Measurements from ENCODE around the gene TNS1. TPM values are rescaled to one million over a fixed set of nuclear protein-coding genes. Genes with fewer than 3 reads are reported as not detected.

The TNS1 gene
- total RNA-seq, 1 experiment from 2014 or later: 3.4 TPM

DNA sequence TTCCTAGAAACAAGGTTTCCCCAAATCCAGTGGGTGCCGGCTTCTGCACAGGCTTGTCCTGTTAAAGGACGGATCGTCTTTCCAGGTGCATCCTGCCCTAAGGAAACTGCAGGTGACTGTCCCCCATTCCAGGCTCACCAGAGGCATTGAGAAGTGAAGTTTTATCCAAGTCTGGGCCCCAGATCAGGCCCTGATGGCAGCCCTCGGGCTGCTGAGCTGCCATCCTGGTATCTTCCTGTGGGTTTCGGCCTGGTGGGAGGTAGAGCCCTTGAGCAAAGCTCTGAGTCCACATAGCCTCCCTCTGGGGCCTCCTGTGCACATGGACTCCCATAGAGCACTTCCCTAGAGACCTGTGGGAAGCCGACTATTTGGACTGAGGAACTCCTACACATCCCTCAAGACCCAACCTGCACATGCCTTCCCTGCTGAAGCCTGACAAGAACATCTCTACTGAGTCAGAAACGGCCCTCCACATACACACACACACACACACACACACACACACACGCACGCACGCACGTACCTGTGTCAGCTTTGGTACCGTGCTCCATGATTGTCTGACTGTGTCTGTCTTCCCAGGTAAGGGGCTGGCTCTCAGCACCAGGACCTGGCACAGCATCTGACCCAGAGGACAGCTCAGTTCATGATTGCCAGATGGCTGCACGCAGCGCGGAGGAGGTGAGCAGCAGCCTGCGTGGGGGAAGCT, 16.4 kb downstream of the TNS1 start:
- no peak overlapping the region for H3K9ac ChIP-seq (ENCODE audit: extremely low read depth, insufficient read length, low read length)
- H2BK20ac ChIP-seq (ENCODE audit: low read depth, low read length, poor library complexity, severe bottlenecking): no peak overlapping the region
- no peaks in the 10 kb centered on the region for H3K27me3 ChIP-seq (ENCODE audit: insufficient read depth, low read length)
- H3K56ac ChIP-seq (ENCODE audit: insufficient read length, low read depth, low read length): no peak overlapping the region
- no peak overlapping the region for H2BK15ac ChIP-seq (ENCODE audit: low read depth, low read length)
- peak overlapping the region in 1 of 3 experiments; percentile 20; a peak in 1 of 7 replicates for H3K27ac Mint-ChIP-seq
- WGBS (ENCODE audit: extremely low coverage, insufficient read length, low lambda C conversion rate): no CpG with 5 or more reads among the region's 16 CpGs
- no peak for DNase-seq
- no peak overlapping the region for H3K27ac ChIP-seq (ENCODE audit: insufficient read length, low read depth, low read length)
- no peaks in the 10 kb centered on the region for H3K9me3 ChIP-seq (ENCODE audit: control insufficient read depth, low read depth, low read length)
- H3K4me1 ChIP-seq (ENCODE audit: insufficient read depth, low read length): no peaks in the 10 kb centered on the region
- no peaks in the 10 kb centered on the region for H3K79me1 ChIP-seq (ENCODE audit: insufficient read depth, low read depth, low read length, poor library complexity, severe bottlenecking)
- no peak overlapping the region for H4K91ac ChIP-seq (ENCODE audit: insufficient read length, low read depth, low read length)
- no peaks in the 10 kb centered on the region for H3K79me2 ChIP-seq (ENCODE audit: insufficient read depth, low read length)
- no peak overlapping the region for H2AK5ac ChIP-seq (ENCODE audit: insufficient read length, low read length)
- no peak overlapping the region for H3K14ac ChIP-seq (ENCODE audit: insufficient read depth, low read length)
- H4K5ac ChIP-seq (ENCODE audit: insufficient read length, low read depth, low read length): no peak overlapping the region
- H4K8ac ChIP-seq (replicated peaks; ENCODE audit: insufficient read length, low read depth, low read length): no peak overlapping the region
- peaks cover 0 to 8% (median 0%) of the 10 kb centered on the region in 3 experiments; a peak in 4 of 7 replicates for H3K36me3 Mint-ChIP-seq (ENCODE audit: insufficient read depth in 1 of 3, low read depth in 3 of 3)
- H2AFZ ChIP-seq (ENCODE audit: low read length): no peak overlapping the region
- no peaks in the 10 kb centered on the region for H3K23me2 ChIP-seq (ENCODE audit: insufficient read length, low read depth, low read length, poor library complexity, severe bottlenecking)
- no peak overlapping the region for H2BK12ac ChIP-seq (ENCODE audit: insufficient read length, low read depth, low read length)
- no peak overlapping the region for H2BK120ac ChIP-seq (ENCODE audit: low read depth, low read length, poor library complexity, severe bottlenecking)
- H3K27me3 Mint-ChIP-seq (ENCODE audit: low read depth): no peaks in the 10 kb centered on the region; the same call in 1 of the 2 replicates
- no peaks in the 10 kb centered on the region for H4K20me1 ChIP-seq (ENCODE audit: control insufficient read depth, insufficient read depth, insufficient read length)
- H3K23ac ChIP-seq (ENCODE audit: insufficient read length, low read depth, low read length): no peak overlapping the region
- no peak overlapping the region for H3K4ac ChIP-seq (ENCODE audit: low read depth, low read length)
- H3K18ac ChIP-seq (ENCODE audit: insufficient read length, low read depth, low read length): no peak overlapping the region
- no peak overlapping the region for H3K4me2 ChIP-seq (ENCODE audit: insufficient read depth, insufficient read length, low read length)
- peaks cover 10 to 14% of the 10 kb centered on the region in 2 experiments for H3K4me1 Mint-ChIP-seq
- TF ChIP-seq, protein P1, sequence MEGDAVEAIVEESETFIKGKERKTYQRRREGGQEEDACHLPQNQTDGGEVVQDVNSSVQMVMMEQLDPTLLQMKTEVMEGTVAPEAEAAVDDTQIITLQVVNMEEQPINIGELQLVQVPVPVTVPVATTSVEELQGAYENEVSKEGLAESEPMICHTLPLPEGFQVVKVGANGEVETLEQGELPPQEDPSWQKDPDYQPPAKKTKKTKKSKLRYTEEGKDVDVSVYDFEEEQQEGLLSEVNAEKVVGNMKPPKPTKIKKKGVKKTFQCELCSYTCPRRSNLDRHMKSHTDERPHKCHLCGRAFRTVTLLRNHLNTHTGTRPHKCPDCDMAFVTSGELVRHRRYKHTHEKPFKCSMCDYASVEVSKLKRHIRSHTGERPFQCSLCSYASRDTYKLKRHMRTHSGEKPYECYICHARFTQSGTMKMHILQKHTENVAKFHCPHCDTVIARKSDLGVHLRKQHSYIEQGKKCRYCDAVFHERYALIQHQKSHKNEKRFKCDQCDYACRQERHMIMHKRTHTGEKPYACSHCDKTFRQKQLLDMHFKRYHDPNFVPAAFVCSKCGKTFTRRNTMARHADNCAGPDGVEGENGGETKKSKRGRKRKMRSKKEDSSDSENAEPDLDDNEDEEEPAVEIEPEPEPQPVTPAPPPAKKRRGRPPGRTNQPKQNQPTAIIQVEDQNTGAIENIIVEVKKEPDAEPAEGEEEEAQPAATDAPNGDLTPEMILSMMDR (conservative IDR thresholded peaks at IDR 0.05): no peak
- H3T11ph ChIP-seq (ENCODE audit: low read length): no peak overlapping the region
- H3K9me3 Mint-ChIP-seq: no peaks in the 10 kb centered on the region
- H2BK5ac ChIP-seq (ENCODE audit: insufficient read length, low read length): no peak overlapping the region
- H3K4me3 Mint-ChIP-seq: no peak overlapping the region
